ENCODE measurements around the gene DNMT1. TPM values are rescaled to one million over a fixed set of nuclear protein-coding genes. Genes with fewer than 3 reads are reported as not detected.
"Not testable (repeated sequence)": the region's sequence is repeated elsewhere in the genome, so short reads cannot be mapped to it uniquely, and the experiment has no call there.

Gene DNMT1
- polyA plus RNA-seq, 12 donors = 47.3 to 145 (median 82.2) TPM; not detected in 1

- no peak for DNase-seq
Observed at GRCh38 chr19:10223488-10224213, 28.9 kb upstream of the DNMT1 start.

GRCh38 chr19:10222201-10222890, 27.6 kb upstream of the DNMT1 start:
- no peak for DNase-seq

- DNase-seq = no peak
Observed at GRCh38 chr19:10220695-10221094, 25.9 kb upstream of the DNMT1 start.

GRCh38 chr19:10219678-10220077, 24.9 kb upstream of the DNMT1 start:
- DNase-seq = no peak

GRCh38 chr19:10217085-10217484, 22.3 kb upstream of the DNMT1 start:
- DNase-seq = no peak

- DNase-seq = no peak
Observed at GRCh38 chr19:10214784-10215183, 20.0 kb upstream of the DNMT1 start.

GRCh38 chr19:10211691-10212090, 16.9 kb upstream of the DNMT1 start:
- no peak for DNase-seq

- DNase-seq = no peak
Observed at GRCh38 chr19:10211061-10211460, 16.3 kb upstream of the DNMT1 start.

GRCh38 chr19:10209315-10209714, 14.6 kb upstream of the DNMT1 start:
- no peak for DNase-seq

GRCh38 chr19:10207026-10207425, 12.3 kb upstream of the DNMT1 start:
- DNase-seq = no peak

GRCh38 chr19:10206226-10206885, 11.6 kb upstream of the DNMT1 start:
- DNase-seq = no peak

GRCh38 chr19:10205636-10206035, 10.9 kb upstream of the DNMT1 start:
- no peak for DNase-seq

GRCh38 chr19:10203686-10204085, 8.9 kb upstream of the DNMT1 start:
- no peak for DNase-seq

GRCh38 chr19:10201176-10201575, 6.4 kb upstream of the DNMT1 start:
- no peak for DNase-seq

- not testable (repeated sequence) for DNase-seq
Observed at GRCh38 chr19:10200101-10200500, 5.3 kb upstream of the DNMT1 start.

- not testable (repeated sequence) for DNase-seq
Observed at GRCh38 chr19:10198889-10199644, 4.3 kb upstream of the DNMT1 start.

- DNase-seq = no peak
Observed at GRCh38 chr19:10195199-10195519, 406 bp upstream of the DNMT1 start.

GRCh38 chr19:10193790-10194499, 808 bp downstream of the DNMT1 start:
- peak; percentile 8 for DNase-seq

- DNase-seq = no peak
Observed at GRCh38 chr19:10192922-10193321, 1.8 kb downstream of the DNMT1 start.

- peak; percentile 19 for DNase-seq
Observed at GRCh38 chr19:10191347-10191746, 3.4 kb downstream of the DNMT1 start.

- no peak for DNase-seq
Observed at GRCh38 chr19:10190026-10190425, 4.7 kb downstream of the DNMT1 start.

- no peak for DNase-seq
Observed at GRCh38 chr19:10189616-10190015, 5.1 kb downstream of the DNMT1 start.
